ENCODE data around the gene GRM5. TPM values are rescaled to one million over a fixed set of nuclear protein-coding genes. Genes with fewer than 3 reads are reported as not detected.

Gene GRM5
- total RNA-seq, 2 donors from 2014 or later, result 0.17 TPM; not detected in 1

GRCh38 chr11:88508759-88509581 lies 556.8 kb downstream of the GRM5 start:
- DNase-seq (ENCODE audit: low spot score), result no peak
- Histone ChIP-seq H3K27ac (no peak overlapping the region), H3K4me3 (peak overlapping the region in 1 of 2 donors; percentile 9), H3K4me1 (replicated peaks) (peaks cover 6% of the 10 kb centered on the region), H3K27me3 (replicated peaks; ENCODE audit: insufficient read depth) (peaks cover 12% of the 10 kb centered on the region), H3K9me3 (no peaks in the 10 kb centered on the region), H3K36me3 (no peaks in the 10 kb centered on the region)
- TF ChIP-seq CTCF (IDR thresholded peaks at IDR 0.05), result no peak
- no peak for TF ChIP-seq POLR2AphosphoS5 (IDR thresholded peaks at IDR 0.05)
- TF ChIP-seq POLR2A (IDR thresholded peaks at IDR 0.05), result no peak
- WGBS, result 13% methylated on average over 44 of the region's 84 CpGs
- intact Hi-C loops (cut with DNase I), result no loop called here

GRCh38 chr11:88508418-88508758 lies 557.4 kb downstream of the GRM5 start:
- intact Hi-C loops (cut with DNase I), result no loop called here
- 19% methylated on average over 22 of the region's 23 CpGs for WGBS
- Histone ChIP-seq H3K4me3 (peak overlapping the region in 1 of 2 donors; percentile 9), H3K27ac (no peak overlapping the region), H3K4me1 (replicated peaks) (peaks cover 6% of the 10 kb centered on the region), H3K36me3 (no peaks in the 10 kb centered on the region), H3K9me3 (no peaks in the 10 kb centered on the region), H3K27me3 (replicated peaks; ENCODE audit: insufficient read depth) (peaks cover 12% of the 10 kb centered on the region)
- DNase-seq (ENCODE audit: low spot score), result no peak
- no peak for TF ChIP-seq CTCF (IDR thresholded peaks at IDR 0.05)
- no peak for TF ChIP-seq POLR2AphosphoS5 (IDR thresholded peaks at IDR 0.05)
- TF ChIP-seq POLR2A (IDR thresholded peaks at IDR 0.05), result no peak

GRCh38 chr11:88507771-88508417 lies 557.9 kb downstream of the GRM5 start:
- no peaks in the 10 kb centered on the region for H3K36me3 ChIP-seq
- 59% methylated on average over 11 of the region's 11 CpGs for WGBS
- H3K27me3 ChIP-seq (replicated peaks; ENCODE audit: insufficient read depth), result peaks cover 12% of the 10 kb centered on the region
- intact Hi-C loops (cut with DNase I), result no loop called here
- H3K4me3 ChIP-seq, result no peak overlapping the region
- TF ChIP-seq POLR2A (IDR thresholded peaks at IDR 0.05) (no peak), POLR2AphosphoS5 (IDR thresholded peaks at IDR 0.05) (peak; percentile 10), CTCF (IDR thresholded peaks at IDR 0.05) (no peak)
- H3K4me1 ChIP-seq (replicated peaks), result peaks cover 6% of the 10 kb centered on the region
- DNase-seq (ENCODE audit: low spot score), result no peak
- no peaks in the 10 kb centered on the region for H3K9me3 ChIP-seq
- H3K27ac ChIP-seq, result no peak overlapping the region

- no peaks in the 10 kb centered on the region for H3K36me3 ChIP-seq
- DNase-seq (ENCODE audit: low spot score), result no peak
- H3K9me3 ChIP-seq, result no peaks in the 10 kb centered on the region
- no peak overlapping the region for H3K4me3 ChIP-seq
- TF ChIP-seq CTCF (IDR thresholded peaks at IDR 0.05), result no peak
- no peak for TF ChIP-seq POLR2A (IDR thresholded peaks at IDR 0.05)
- no peak for TF ChIP-seq POLR2AphosphoS5 (IDR thresholded peaks at IDR 0.05)
- 47% methylated on average over 2 of the region's 2 CpGs for WGBS
- H3K27ac ChIP-seq, result no peak overlapping the region
- intact Hi-C loops (cut with DNase I), result no loop called here
- no peaks in the 10 kb centered on the region for H3K4me1 ChIP-seq (replicated peaks)
- no peaks in the 10 kb centered on the region for H3K27me3 ChIP-seq (replicated peaks; ENCODE audit: insufficient read depth)
Observed at GRCh38 chr11:88501541-88501940, 564.2 kb downstream of the GRM5 start.

All from prostate gland (tissue), 2 donors.